HEK293 (cell line): ENCODE results near the gene TNFSF11.

Experiments used
- CTCF ChIA-PET: fragments of 350-600 bp; formaldehyde crosslinking; extraction: SDS; loops from one replicate; lab custom pipeline; 2021; ENCODE audit warnings: antibody characterized with exemption; lab: Yijun Ruan, JAX
- POLR2A ChIA-PET: fragments of 300-600 bp; formaldehyde crosslinking; extraction: SDS; loops from one replicate; lab custom pipeline; 2020; ENCODE audit warnings: antibody characterized with exemption, inconsistent platforms; lab: Yijun Ruan, JAX
- H3K27ac ChIP-seq: fragments of 200-500 bp; sonication (Bioruptor generic); 2 replicates; pipeline ENCODE4 v1.5.1; 2014; ENCODE audit warnings: low read depth, low read length, control low read depth, inconsistent platforms; ENCODE audit errors: extremely low read depth
- H3K36me3 ChIP-seq, 2 experiments: fragments of 200-500 bp in 1 of 2; sonication (Bioruptor generic) in 1 of 2; 1 replicate in 1 of 2; 2 replicates in 1 of 2; pipeline ENCODE4 v1.5.1; 2014 to 2017; ENCODE audit warnings: inconsistent platforms in 2 of 2, low read length in 2 of 2; ENCODE audit not compliant: control insufficient read depth in 2 of 2, insufficient read depth in 1 of 2
- H3K4me1 ChIP-seq: fragments of 200-500 bp; sonication (Bioruptor generic); 2 replicates; pipeline ENCODE4 v1.5.1; 2014; ENCODE audit warnings: mild to moderate bottlenecking, low read length, inconsistent platforms; ENCODE audit not compliant: control insufficient read depth, insufficient read depth
- H3K4me3 ChIP-seq: 2 replicates; pipeline ENCODE4 v1.5.1; 2011; ENCODE audit warnings: low read depth, mild to moderate bottlenecking, control low read depth, low read length, moderate library complexity
- H3K9me3 ChIP-seq: fragments of 200-500 bp; sonication (Bioruptor generic); 2 replicates; pipeline ENCODE4 v1.5.1; 2014; ENCODE audit warnings: low read depth, low read length, inconsistent platforms; ENCODE audit not compliant: control insufficient read depth, insufficient read depth
- AEBP2 ChIP-seq: fragments of 450-650 bp; formaldehyde crosslinking; IDR thresholded peaks from 2 replicates; pipeline ENCODE4 v1.5.1; 2016; ENCODE audit warnings: missing biosample characterization, missing genetic modification characterization, borderline replicate concordance
- KLF17 ChIP-seq: fragments of 450-650 bp; formaldehyde crosslinking; IDR thresholded peaks from 2 replicates; pipeline ENCODE4 v1.5.1; 2016; ENCODE audit warnings: missing biosample characterization, missing genetic modification characterization
- KLF7 ChIP-seq: fragments of 450-650 bp; formaldehyde crosslinking; IDR thresholded peaks from 2 replicates; pipeline ENCODE4 v1.5.1; 2016; ENCODE audit warnings: missing biosample characterization, missing genetic modification characterization, borderline replicate concordance
- PRDM10 ChIP-seq: fragments of 450-650 bp; formaldehyde crosslinking; IDR thresholded peaks from 2 replicates; pipeline ENCODE4 v1.5.1; 2016; ENCODE audit warnings: missing biosample characterization, missing genetic modification characterization
- ZBTB8A ChIP-seq: fragments of 450-650 bp; formaldehyde crosslinking; IDR thresholded peaks from 2 replicates; pipeline ENCODE4 v1.5.1; 2016; ENCODE audit warnings: missing biosample characterization, missing genetic modification characterization
- ZIC2 ChIP-seq: fragments of 450-650 bp; formaldehyde crosslinking; IDR thresholded peaks from 2 replicates; pipeline ENCODE4 v1.5.1; 2016; ENCODE audit warnings: missing biosample characterization, missing genetic modification characterization
- ZNF10 ChIP-seq: fragments of 450-650 bp; formaldehyde crosslinking; IDR thresholded peaks from 2 replicates; pipeline ENCODE4 v1.5.1; 2017; ENCODE audit warnings: missing biosample characterization, missing genetic modification characterization
- ZNF148 ChIP-seq: fragments of 450-650 bp; formaldehyde crosslinking; IDR thresholded peaks from 2 replicates; pipeline ENCODE4 v1.5.0; 2017; ENCODE audit warnings: missing biosample characterization, missing genetic modification characterization, borderline replicate concordance
- ZNF510 ChIP-seq: fragments of 450-650 bp; formaldehyde crosslinking; IDR thresholded peaks from 2 replicates; pipeline ENCODE4 v1.5.1; 2018; ENCODE audit warnings: mild to moderate bottlenecking, missing genetic modification characterization, missing biosample characterization; ENCODE audit not compliant: insufficient replicate concordance
- ZNF514 ChIP-seq: fragments of 450-650 bp; formaldehyde crosslinking; IDR thresholded peaks from 2 replicates; pipeline ENCODE4 v1.5.1; 2016; ENCODE audit warnings: missing biosample characterization, missing genetic modification characterization
- ZNF518A ChIP-seq: fragments of 450-650 bp; formaldehyde crosslinking; conservative IDR thresholded peaks from 2 replicates; pipeline ENCODE4 v1.5.1; 2016; ENCODE audit warnings: low read depth, missing biosample characterization, missing genetic modification characterization
- ZNF571 ChIP-seq: fragments of 450-650 bp; formaldehyde crosslinking; IDR thresholded peaks from 2 replicates; pipeline ENCODE4 v1.5.0; 2017; ENCODE audit warnings: missing biosample characterization, missing genetic modification characterization
- ZNF654 ChIP-seq: fragments of 450-650 bp; formaldehyde crosslinking; IDR thresholded peaks from 2 replicates; pipeline ENCODE4 v1.5.1; 2016; ENCODE audit warnings: low read depth, missing biosample characterization, missing genetic modification characterization
- ZNF701 ChIP-seq: fragments of 450-650 bp; formaldehyde crosslinking; IDR thresholded peaks from 2 replicates; pipeline ENCODE4 v1.5.1; 2016; ENCODE audit warnings: missing biosample characterization, missing genetic modification characterization

Gene TNFSF11

GRCh38 chr13:42525035-42525504 is 48.9 kb upstream of the TNFSF11 start (continued):
- TF ChIP-seq PRDM10: no peak

GRCh38 chr13:42526276-42526675 is 47.7 kb upstream of the TNFSF11 start:
- Histone ChIP-seq H3K36me3 (no peaks in the 10 kb centered on the region), H3K9me3 (no peaks in the 10 kb centered on the region), H3K4me3 (no peak overlapping the region), H3K4me1 (no peaks in the 10 kb centered on the region), H3K27ac (no peak overlapping the region)
- ChIA-PET POLR2A (no interaction called here), CTCF (no interaction called here)
- no peak for TF ChIP-seq ZNF148
- TF ChIP-seq ZNF701 (tag by site-specific recombination): no peak
- no peak for TF ChIP-seq KLF7 (tag by site-specific recombination)
- TF ChIP-seq ZNF514 (tag by site-specific recombination): no peak
- no peak for TF ChIP-seq KLF17 (tag by site-specific recombination)
- TF ChIP-seq ZNF571 (tag by site-specific recombination): no peak
- no peak for TF ChIP-seq ZBTB8A
- no peak for TF ChIP-seq ZNF510 (tag by site-specific recombination)
- TF ChIP-seq AEBP2 (tag by site-specific recombination): no peak
- TF ChIP-seq ZNF654: no peak
- TF ChIP-seq ZNF518A (tag by site-specific recombination): no peak
- no peak for TF ChIP-seq ZIC2 (tag by site-specific recombination)
- no peak for TF ChIP-seq ZNF10 (tag by site-specific recombination)
